HG02642 (cell line): ENCODE measurements around the gene PSRC1.
A peak's percentile ranks its signal among the peaks of the same experiment; 100 is the strongest.

ENCODE experiments used
- ATAC-seq: cut with Tn5 transposase; IDR thresholded peaks from one replicate; pipeline ENCODE4 v1.9.1; 2021; ENCODE audit warnings: mild to moderate bottlenecking; ENCODE audit not compliant: unreplicated experiment, poor library complexity

The PSRC1 gene

GRCh38 chr1:109249654-109250401 is 33.1 kb downstream of the PSRC1 start:
- peak; percentile 40 for ATAC-seq

- ATAC-seq: peak; percentile 78
These were observed 33.9 kb downstream of the PSRC1 start, which contains the start of gene CELSR2 for GRCh38 chr1:109248797-109249629. CELSR2 (plus strand) TSS chr1:109249539; CDS start chr1:109250080, 541 bp downstream.

- no peak for ATAC-seq
These were observed 34.5 kb downstream of the PSRC1 start for GRCh38 chr1:109248444-109248796.

GRCh38 chr1:109247401-109248365 is 35.3 kb downstream of the PSRC1 start:
- ATAC-seq: no peak

GRCh38 chr1:109246141-109246551 is 36.8 kb downstream of the PSRC1 start:
- ATAC-seq: no peak

- ATAC-seq: no peak
These were observed 38.9 kb downstream of the PSRC1 start for GRCh38 chr1:109243860-109244552.

GRCh38 chr1:109243221-109243620 is 39.7 kb downstream of the PSRC1 start:
- ATAC-seq: no peak

- ATAC-seq: no peak
These were observed 40.6 kb downstream of the PSRC1 start for GRCh38 chr1:109242387-109242786.

- ATAC-seq: no peak
These were observed 41.1 kb downstream of the PSRC1 start for GRCh38 chr1:109241841-109242345.

GRCh38 chr1:109241344-109241743 is 41.6 kb downstream of the PSRC1 start:
- ATAC-seq: no peak

- no peak for ATAC-seq
These were observed 42.5 kb downstream of the PSRC1 start for GRCh38 chr1:109240158-109241152.

- ATAC-seq: peak; percentile 66
These were observed 43.4 kb downstream of the PSRC1 start for GRCh38 chr1:109239409-109240068.

- no peak for ATAC-seq
These were observed 43.9 kb downstream of the PSRC1 start for GRCh38 chr1:109239047-109239408.

- ATAC-seq: no peak
These were observed 44.6 kb downstream of the PSRC1 start for GRCh38 chr1:109238382-109238781.

GRCh38 chr1:109237512-109237911 is 45.4 kb downstream of the PSRC1 start:
- no peak for ATAC-seq

GRCh38 chr1:109235137-109235536 is 47.8 kb downstream of the PSRC1 start:
- ATAC-seq: no peak

- ATAC-seq: no peak
These were observed 51.9 kb downstream of the PSRC1 start for GRCh38 chr1:109231066-109231465.
